ENCODE results near the gene DNAJB5. TPM values are rescaled to one million over a fixed set of nuclear protein-coding genes. Genes with fewer than 3 reads are reported as not detected.

DNAJB5 gene
- total and polyA plus RNA-seq, 2 experiments from 2014 or later = 20.3 to 37.4 TPM

DNA sequence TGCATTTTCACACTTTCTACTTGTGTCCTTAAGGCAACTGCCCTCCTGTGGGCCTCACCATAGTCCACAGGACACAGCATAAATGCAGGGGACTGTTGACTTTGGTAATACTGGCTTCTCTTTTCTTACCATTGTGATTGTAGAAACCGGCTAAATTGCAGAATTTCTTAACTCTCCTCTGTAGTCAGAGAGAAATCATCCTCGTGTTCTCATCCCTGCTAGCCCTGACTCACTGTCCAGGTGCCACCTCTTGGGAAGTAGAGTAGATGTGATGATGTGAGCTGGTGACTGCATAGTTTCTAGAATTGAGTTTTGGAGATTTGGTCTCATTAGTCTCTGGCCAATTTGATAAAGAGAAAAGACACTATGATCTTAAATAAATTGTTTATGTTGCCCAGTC is 26.0 kb upstream of the DNAJB5 start:
- no peak overlapping the region for H3K27ac ChIP-seq (ENCODE audit: low read depth)
- Mint-ChIP-seq H3K4me3 (no peak overlapping the region), H3K9me3 (no peaks in the 10 kb centered on the region), H3K27me3 (ENCODE audit: insufficient read depth, low read depth, poor library complexity) (peaks cover 11% of the 10 kb centered on the region), H3K4me1 (peaks cover 17% of the 10 kb centered on the region; the same call in 2 of the 3 replicates), H3K27ac (no peak overlapping the region), H3K36me3 (ENCODE audit: low read depth) (no peaks in the 10 kb centered on the region)
- H3K4me3 ChIP-seq = no peak overlapping the region
- H3K36me3 ChIP-seq (ENCODE audit: insufficient read depth) = no peaks in the 10 kb centered on the region
- 0 out of 2 replicates have a peak overlapping the region, but pooled peaks have one; percentile 14 for H3K4me2 ChIP-seq
- H3K27me3 ChIP-seq (ENCODE audit: insufficient read depth) = peaks cover 37% of the 10 kb centered on the region
- DNase-seq (ENCODE audit: low spot score) (no peak), ATAC-seq (no peak)
- no peaks in the 10 kb centered on the region for H4K20me1 ChIP-seq (replicated peaks; ENCODE audit: insufficient read depth)
- H3K79me2 ChIP-seq (replicated peaks; ENCODE audit: insufficient read depth) = no peaks in the 10 kb centered on the region
- H3F3A ChIP-seq (replicated peaks; ENCODE audit: low read depth) = 0 out of 2 replicates have a peak, but pooled peaks cover 3% of the 10 kb centered on the region
- peak overlapping the region; percentile 72; the same call in 1 of the 2 replicates for H2AFZ ChIP-seq
- H3K9me2 ChIP-seq (ENCODE audit: insufficient read depth) = no peaks in the 10 kb centered on the region
- peaks cover 6% of the 10 kb centered on the region; the same call in 1 of the 2 replicates for H3K4me1 ChIP-seq (ENCODE audit: insufficient read depth)
- no peak for TF ChIP-seq STAT1 (IDR thresholded peaks at IDR 0.05; ENCODE audit: unreplicated experiment)
- no peak for TF ChIP-seq POLR2AphosphoS5 (IDR thresholded peaks at IDR 0.05; ENCODE audit: low read depth)
- no peak for TF ChIP-seq EZH2phosphoT487 (IDR thresholded peaks at IDR 0.05; ENCODE audit: unreplicated experiment)
- TF ChIP-seq, protein P1, sequence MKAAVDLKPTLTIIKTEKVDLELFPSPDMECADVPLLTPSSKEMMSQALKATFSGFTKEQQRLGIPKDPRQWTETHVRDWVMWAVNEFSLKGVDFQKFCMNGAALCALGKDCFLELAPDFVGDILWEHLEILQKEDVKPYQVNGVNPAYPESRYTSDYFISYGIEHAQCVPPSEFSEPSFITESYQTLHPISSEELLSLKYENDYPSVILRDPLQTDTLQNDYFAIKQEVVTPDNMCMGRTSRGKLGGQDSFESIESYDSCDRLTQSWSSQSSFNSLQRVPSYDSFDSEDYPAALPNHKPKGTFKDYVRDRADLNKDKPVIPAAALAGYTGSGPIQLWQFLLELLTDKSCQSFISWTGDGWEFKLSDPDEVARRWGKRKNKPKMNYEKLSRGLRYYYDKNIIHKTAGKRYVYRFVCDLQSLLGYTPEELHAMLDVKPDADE (IDR thresholded peaks at IDR 0.05) = no peak
- no peak for TF ChIP-seq EZH2 (IDR thresholded peaks at IDR 0.05; ENCODE audit: low read depth, unreplicated experiment)
- no peak for TF ChIP-seq JUNB (IDR thresholded peaks at IDR 0.05; ENCODE audit: unreplicated experiment)
- no peak for TF ChIP-seq CREB1 (CRISPR knock-in tag; IDR thresholded peaks at IDR 0.05; ENCODE audit: low read depth)
- TF ChIP-seq, protein P2, sequence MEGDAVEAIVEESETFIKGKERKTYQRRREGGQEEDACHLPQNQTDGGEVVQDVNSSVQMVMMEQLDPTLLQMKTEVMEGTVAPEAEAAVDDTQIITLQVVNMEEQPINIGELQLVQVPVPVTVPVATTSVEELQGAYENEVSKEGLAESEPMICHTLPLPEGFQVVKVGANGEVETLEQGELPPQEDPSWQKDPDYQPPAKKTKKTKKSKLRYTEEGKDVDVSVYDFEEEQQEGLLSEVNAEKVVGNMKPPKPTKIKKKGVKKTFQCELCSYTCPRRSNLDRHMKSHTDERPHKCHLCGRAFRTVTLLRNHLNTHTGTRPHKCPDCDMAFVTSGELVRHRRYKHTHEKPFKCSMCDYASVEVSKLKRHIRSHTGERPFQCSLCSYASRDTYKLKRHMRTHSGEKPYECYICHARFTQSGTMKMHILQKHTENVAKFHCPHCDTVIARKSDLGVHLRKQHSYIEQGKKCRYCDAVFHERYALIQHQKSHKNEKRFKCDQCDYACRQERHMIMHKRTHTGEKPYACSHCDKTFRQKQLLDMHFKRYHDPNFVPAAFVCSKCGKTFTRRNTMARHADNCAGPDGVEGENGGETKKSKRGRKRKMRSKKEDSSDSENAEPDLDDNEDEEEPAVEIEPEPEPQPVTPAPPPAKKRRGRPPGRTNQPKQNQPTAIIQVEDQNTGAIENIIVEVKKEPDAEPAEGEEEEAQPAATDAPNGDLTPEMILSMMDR (conservative IDR thresholded peaks at IDR 0.05; ENCODE audit: low read depth in 2 of 2) = no peak
- TF ChIP-seq, protein P3, sequence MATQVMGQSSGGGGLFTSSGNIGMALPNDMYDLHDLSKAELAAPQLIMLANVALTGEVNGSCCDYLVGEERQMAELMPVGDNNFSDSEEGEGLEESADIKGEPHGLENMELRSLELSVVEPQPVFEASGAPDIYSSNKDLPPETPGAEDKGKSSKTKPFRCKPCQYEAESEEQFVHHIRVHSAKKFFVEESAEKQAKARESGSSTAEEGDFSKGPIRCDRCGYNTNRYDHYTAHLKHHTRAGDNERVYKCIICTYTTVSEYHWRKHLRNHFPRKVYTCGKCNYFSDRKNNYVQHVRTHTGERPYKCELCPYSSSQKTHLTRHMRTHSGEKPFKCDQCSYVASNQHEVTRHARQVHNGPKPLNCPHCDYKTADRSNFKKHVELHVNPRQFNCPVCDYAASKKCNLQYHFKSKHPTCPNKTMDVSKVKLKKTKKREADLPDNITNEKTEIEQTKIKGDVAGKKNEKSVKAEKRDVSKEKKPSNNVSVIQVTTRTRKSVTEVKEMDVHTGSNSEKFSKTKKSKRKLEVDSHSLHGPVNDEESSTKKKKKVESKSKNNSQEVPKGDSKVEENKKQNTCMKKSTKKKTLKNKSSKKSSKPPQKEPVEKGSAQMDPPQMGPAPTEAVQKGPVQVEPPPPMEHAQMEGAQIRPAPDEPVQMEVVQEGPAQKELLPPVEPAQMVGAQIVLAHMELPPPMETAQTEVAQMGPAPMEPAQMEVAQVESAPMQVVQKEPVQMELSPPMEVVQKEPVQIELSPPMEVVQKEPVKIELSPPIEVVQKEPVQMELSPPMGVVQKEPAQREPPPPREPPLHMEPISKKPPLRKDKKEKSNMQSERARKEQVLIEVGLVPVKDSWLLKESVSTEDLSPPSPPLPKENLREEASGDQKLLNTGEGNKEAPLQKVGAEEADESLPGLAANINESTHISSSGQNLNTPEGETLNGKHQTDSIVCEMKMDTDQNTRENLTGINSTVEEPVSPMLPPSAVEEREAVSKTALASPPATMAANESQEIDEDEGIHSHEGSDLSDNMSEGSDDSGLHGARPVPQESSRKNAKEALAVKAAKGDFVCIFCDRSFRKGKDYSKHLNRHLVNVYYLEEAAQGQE (IDR thresholded peaks at IDR 0.05; ENCODE audit: unreplicated experiment) = no peak
- TF ChIP-seq ZNF331 (CRISPR knock-in tag; IDR thresholded peaks at IDR 0.05; ENCODE audit: low read depth) = no peak
- TF ChIP-seq NANOG (IDR thresholded peaks at IDR 0.05; ENCODE audit: borderline replicate concordance) = no peak
- no peak for TF ChIP-seq ZNF114 (CRISPR knock-in tag; IDR thresholded peaks at IDR 0.05)
- TF ChIP-seq, protein P4, sequence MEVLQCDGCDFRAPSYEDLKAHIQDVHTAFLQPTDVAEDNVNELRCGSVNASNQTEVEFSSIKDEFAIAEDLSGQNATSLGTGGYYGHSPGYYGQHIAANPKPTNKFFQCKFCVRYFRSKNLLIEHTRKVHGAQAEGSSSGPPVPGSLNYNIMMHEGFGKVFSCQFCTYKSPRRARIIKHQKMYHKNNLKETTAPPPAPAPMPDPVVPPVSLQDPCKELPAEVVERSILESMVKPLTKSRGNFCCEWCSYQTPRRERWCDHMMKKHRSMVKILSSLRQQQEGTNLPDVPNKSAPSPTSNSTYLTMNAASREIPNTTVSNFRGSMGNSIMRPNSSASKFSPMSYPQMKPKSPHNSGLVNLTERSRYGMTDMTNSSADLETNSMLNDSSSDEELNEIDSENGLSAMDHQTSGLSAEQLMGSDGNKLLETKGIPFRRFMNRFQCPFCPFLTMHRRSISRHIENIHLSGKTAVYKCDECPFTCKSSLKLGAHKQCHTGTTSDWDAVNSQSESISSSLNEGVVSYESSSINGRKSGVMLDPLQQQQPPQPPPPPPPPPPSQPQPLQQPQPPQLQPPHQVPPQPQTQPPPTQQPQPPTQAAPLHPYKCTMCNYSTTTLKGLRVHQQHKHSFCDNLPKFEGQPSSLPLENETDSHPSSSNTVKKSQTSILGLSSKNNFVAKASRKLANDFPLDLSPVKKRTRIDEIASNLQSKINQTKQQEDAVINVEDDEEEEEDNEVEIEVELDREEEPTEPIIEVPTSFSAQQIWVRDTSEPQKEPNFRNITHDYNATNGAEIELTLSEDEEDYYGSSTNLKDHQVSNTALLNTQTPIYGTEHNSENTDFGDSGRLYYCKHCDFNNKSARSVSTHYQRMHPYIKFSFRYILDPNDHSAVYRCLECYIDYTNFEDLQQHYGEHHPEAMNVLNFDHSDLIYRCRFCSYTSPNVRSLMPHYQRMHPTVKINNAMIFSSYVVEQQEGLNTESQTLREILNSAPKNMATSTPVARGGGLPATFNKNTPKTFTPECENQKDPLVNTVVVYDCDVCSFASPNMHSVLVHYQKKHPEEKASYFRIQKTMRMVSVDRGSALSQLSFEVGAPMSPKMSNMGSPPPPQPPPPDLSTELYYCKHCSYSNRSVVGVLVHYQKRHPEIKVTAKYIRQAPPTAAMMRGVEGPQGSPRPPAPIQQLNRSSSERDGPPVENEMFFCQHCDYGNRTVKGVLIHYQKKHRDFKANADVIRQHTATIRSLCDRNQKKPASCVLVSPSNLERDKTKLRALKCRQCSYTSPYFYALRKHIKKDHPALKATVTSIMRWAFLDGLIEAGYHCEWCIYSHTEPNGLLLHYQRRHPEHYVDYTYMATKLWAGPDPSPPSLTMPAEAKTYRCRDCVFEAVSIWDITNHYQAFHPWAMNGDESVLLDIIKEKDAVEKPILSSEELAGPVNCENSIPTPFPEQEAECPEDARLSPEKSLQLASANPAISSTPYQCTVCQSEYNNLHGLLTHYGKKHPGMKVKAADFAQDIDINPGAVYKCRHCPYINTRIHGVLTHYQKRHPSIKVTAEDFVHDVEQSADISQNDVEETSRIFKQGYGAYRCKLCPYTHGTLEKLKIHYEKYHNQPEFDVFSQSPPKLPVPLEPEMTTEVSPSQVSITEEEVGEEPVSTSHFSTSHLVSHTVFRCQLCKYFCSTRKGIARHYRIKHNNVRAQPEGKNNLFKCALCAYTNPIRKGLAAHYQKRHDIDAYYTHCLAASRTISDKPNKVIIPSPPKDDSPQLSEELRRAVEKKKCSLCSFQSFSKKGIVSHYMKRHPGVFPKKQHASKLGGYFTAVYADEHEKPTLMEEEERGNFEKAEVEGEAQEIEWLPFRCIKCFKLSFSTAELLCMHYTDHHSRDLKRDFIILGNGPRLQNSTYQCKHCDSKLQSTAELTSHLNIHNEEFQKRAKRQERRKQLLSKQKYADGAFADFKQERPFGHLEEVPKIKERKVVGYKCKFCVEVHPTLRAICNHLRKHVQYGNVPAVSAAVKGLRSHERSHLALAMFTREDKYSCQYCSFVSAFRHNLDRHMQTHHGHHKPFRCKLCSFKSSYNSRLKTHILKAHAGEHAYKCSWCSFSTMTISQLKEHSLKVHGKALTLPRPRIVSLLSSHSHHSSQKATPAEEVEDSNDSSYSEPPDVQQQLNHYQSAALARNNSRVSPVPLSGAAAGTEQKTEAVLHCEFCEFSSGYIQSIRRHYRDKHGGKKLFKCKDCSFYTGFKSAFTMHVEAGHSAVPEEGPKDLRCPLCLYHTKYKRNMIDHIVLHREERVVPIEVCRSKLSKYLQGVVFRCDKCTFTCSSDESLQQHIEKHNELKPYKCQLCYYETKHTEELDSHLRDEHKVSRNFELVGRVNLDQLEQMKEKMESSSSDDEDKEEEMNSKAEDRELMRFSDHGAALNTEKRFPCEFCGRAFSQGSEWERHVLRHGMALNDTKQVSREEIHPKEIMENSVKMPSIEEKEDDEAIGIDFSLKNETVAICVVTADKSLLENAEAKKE (CRISPR knock-in tag; IDR thresholded peaks at IDR 0.05) = no peak
